NCI-H774 (cell line): ENCODE measurements around the gene OSBPL1A.

ENCODE experiments used
- DNase-seq: peaks from one replicate; lab custom pipeline; 2025; lab: John Stamatoyannopoulos, UW

Gene OSBPL1A

GRCh38 chr18:24341361-24341760, 56.3 kb downstream of the OSBPL1A start:
- no peak for DNase-seq

DNA sequence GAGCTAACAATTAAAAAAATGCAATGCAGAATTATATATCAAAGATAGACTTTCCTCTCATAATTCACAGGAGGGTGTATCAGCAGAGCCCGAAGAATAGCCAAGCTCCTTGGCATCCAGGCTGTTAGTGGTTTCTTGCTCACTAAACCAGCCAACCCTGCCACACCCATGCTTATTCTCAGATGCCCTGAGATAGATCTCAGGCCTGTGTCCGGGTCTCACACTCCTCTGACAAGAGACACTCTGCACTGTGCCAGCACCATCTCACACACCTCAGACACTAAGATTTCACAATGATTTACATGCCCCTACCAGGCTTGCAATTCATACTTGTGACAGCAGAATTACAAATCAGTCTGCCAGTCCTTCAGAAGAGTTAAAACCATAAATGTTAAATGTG, 64.5 kb downstream of the OSBPL1A start:
- no peak for DNase-seq

DNA sequence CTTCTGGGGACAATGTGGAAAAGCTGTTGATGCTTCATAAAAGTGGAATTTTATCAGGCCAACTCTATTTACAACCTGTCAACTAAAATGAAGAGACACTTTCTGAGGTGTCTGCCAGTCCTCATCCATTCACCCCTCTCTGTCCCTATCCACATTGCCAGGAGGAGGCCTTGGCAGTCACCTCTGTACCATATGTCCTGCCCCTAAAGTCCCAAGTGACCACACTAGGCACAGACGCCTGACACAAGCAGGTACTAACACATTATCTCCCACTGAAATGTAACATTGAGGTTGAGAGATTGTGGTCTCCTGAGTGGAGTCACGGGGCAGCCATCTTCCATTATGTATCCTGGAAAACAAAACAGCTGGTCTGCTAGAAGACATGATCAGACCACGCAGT, 71.4 kb downstream of the OSBPL1A start:
- no peak for DNase-seq

DNA sequence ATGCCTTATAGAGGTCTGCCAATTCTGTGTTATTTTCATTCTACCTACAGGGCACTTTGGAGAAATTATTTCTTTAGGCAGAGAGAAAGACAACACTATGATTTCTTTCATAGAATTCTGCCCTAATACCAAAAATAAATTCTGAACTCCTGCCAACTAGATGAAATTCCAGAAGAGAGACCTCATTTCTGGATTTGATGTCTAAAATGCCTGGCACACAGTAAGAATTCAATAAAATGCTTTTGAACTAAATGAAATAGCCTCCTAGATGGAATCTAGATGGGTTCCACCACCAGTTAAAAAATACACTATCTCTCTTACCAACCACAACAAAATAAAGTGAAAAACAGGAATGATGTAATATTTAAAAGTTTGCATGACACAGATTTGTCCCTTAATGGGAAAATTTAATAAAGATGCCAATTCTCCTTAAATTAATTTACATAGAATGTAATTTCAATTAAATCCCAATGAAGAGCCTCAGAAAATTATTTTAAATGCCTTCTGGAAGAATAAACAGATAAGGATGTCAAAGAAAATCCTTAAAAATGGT, 75.0 kb downstream of the OSBPL1A start:
- no peak for DNase-seq

DNA sequence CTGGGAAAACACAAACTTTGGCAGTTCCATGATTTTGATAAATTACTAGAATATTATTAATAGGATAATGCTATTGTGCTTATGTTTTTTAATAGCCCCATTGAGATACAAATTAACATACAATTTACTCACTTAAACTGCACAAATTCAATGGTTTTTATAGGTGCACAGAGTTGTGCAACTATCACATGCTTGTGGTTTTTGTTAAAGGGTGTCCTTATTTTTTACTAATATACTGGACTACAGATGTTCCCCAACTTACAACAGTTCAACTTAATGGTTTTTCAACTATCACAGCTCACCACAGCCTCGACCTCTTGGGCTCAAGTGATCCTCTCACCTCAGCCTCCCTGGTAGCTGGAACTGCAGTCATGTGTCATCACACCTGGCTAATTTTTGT, 76.6 kb downstream of the OSBPL1A start:
- DNase-seq, result no peak

DNA sequence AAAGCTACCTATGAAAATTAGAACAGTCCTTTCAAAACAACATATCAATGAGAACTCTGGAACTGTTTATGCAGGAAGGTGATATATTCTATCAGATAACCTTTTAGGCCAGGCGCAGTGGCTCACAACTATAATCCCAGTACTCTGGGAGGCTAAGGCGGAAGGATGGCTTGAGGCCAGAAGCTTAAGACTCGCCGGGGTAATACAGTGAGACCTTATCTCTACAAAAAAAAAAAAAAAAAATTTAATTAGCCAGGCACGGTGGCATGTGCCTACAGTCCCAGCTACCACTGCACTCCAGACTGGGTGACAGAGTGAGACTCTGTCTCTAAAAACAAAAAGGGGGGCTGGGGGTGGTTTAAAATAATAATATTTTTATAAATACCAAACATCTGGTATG, 77.9 kb downstream of the OSBPL1A start:
- no peak for DNase-seq

- no peak for DNase-seq
These were observed 80.3 kb downstream of the OSBPL1A start for GRCh38 chr18:24317370-24317769.

DNA sequence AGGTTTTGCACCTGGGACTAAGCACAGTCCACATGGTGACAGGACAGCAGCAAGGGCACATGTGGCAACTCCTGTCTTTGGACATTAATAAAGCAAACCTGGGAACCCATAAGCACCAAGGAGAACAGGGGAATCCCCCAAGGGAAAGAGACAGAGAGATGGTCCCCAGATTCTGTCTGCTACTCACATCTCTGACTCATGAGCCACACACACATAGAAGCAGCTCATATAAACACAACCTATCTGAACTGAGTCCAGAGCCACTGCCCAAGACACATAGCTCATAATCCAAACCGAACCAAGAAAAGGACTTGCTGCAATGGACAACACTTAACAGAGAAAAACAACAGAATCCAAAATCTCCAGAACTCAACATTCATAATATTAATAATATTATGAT, 82.5 kb downstream of the OSBPL1A start:
- DNase-seq, result no peak

DNA sequence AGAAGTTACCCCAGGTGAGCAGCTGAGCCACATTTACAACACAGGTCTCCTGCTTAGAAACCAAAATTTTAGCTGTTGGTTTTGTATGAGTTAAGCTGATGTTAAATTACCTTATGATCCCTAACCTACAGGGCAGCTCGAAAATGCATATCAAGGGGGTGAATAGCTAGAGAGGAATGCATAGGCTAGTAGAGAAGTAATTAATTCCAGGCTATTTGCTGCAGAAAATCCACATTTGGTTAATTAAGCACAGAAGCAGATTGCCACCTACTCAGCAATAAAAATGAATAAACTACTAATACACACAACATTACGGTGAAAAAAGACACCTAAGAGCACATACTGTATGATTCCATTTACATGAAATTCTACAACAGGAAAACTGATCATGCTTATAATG, 91.4 kb downstream of the OSBPL1A start:
- DNase-seq, result no peak

GRCh38 chr18:24300703-24301102, 96.9 kb downstream of the OSBPL1A start:
- DNase-seq, result no peak

- DNase-seq, result no peak
These were observed 101.3 kb downstream of the OSBPL1A start for GRCh38 chr18:24296276-24296675.

DNA sequence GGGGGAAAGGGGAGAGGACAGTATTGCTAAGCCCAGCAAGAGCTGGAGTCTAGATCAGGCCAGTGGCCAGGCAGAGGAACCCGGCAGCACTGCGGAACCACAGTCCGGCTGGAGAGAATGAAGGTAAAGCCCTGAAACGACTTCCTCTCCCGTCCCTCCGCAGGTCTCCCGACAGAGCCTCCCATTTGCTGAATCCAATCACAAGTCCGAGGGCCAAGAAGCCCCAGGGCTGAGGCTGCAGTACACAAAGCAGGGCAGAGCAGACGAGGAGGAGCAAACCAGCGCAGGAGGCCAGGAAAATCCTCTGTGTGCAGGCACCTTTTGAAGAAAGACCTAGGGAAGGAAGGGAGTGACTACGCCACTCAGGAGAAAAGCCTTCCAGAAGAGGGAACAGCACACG, 104.4 kb downstream of the OSBPL1A start:
- no peak for DNase-seq

DNA sequence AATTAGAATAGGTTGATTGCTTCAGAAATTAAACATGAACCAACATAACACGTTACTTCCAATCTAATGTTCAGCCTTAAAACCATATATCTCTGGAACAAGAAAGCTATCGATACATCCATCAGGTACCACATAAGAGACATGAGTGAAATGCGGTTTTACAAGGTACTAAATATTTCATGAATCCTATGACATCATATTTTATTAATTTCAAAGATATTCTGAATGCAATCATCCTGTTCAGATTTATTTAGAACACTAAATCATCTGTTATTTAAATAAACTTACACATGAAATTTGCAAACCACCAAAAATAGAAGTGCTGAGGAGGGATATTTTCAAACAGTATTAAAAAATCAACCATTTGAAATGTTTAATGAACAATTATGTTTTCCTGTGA, 119.0 kb downstream of the OSBPL1A start:
- no peak for DNase-seq

- DNase-seq, result no peak
These were observed 120.0 kb downstream of the OSBPL1A start for GRCh38 chr18:24277516-24278195.

DNA sequence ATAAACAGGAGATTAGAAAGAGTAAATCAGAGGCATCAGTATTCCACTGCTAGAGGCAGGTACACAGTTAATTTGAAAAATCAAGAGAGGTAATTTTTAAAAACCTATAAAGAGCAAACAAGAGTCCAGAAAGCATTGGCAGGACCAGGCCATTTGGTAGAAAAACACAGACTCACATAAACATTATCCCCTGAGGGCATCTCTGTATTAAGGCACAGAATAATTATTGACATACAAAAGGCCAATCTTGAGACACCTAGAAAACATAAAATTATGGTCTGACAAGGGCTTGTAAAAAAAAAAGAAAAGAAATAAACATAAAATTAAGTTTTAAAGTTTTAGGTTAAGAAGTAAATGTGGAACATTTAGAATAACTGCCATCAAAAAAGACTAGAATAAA, 120.6 kb downstream of the OSBPL1A start:
- no peak for DNase-seq

DNA sequence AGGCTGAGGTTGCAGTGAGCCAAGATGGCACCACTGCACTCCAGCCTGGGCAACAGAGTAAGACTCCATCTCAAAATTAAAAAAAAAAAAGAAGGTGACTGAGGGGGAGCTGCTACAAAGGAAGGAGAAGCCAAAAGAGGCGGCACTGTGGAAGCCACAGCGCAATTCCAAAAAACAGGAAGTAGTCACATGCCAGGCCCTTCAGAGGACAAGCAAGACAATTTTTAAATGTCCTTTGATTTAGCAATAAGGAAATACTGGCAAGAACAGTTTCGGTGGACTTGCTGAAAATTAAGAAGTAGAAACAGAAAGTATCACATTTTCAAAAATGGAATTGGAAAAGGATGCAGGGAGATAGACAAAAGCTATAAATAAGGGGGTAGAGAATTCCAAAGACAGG, 122.8 kb downstream of the OSBPL1A start:
- DNase-seq, result no peak

- no peak for DNase-seq
These were observed 124.0 kb downstream of the OSBPL1A start for GRCh38 chr18:24273596-24273995.

GRCh38 chr18:24272229-24272525, 125.4 kb downstream of the OSBPL1A start:
- no peak for DNase-seq

GRCh38 chr18:24271381-24272228, 126.0 kb downstream of the OSBPL1A start:
- DNase-seq, result peak; percentile 65

- no peak for DNase-seq
These were observed 126.7 kb downstream of the OSBPL1A start for GRCh38 chr18:24270937-24271380.

GRCh38 chr18:24270358-24270936, 127.2 kb downstream of the OSBPL1A start:
- DNase-seq, result no peak

DNA sequence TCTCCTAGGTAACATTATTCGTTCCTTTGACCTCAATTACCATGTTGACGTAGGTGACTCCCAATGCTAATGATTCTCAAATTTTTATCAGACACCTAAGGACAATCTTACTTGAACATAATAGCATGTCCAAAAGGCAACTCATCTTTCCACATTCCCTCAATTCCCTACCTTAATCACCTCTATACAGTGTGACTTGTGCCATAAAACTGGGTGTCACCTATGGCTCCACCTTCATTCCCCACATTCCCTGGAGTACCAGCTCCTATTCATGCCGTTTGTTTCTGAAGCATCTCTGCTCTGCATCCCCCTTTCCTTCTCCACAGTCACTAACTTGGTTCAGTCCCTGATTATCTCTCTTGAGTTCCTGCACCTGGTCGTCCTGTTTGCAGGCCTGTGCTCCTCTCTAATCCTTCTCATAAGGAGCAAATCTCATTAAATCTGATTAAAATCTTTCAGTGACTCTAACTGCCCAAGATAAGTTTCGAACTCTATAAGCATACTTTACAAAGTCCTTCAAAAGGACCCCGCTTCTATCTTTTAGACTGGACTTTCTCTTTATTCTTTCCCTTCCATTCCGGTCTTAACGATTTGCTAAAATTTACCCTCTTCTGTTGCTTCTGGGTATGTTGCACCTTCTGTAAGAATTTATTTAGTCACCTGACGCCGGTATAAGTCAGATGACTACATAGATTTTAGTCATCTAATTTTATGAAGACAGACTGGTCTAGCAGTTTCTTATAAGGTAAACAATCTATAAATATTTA, 128.7 kb downstream of the OSBPL1A start:
- DNase-seq, result no peak
